HG02798 (cell line): ENCODE measurements around the gene OR2A7.
"Not testable (repeated sequence)": the region's sequence is repeated elsewhere in the genome, so short reads cannot be mapped to it uniquely, and the experiment has no call there.

Experiments used
- ATAC-seq: cut with Tn5 transposase; IDR thresholded peaks from one replicate; pipeline ENCODE4 v1.9.1; 2021; ENCODE audit warnings: mild to moderate bottlenecking; ENCODE audit not compliant: unreplicated experiment, poor library complexity

OR2A7 gene

GRCh38 chr7:144255471-144255897 lies 9.1 kb downstream of the OR2A7 start:
- no peak for ATAC-seq

- ATAC-seq, result not testable (repeated sequence)
Observed at GRCh38 chr7:144252307-144252706, 12.3 kb downstream of the OR2A7 start.

- ATAC-seq, result not testable (repeated sequence)
Observed at GRCh38 chr7:144247674-144248330, 16.8 kb downstream of the OR2A7 start.

GRCh38 chr7:144246967-144247366 lies 17.6 kb downstream of the OR2A7 start:
- ATAC-seq, result not testable (repeated sequence)

GRCh38 chr7:144245372-144245771 lies 19.2 kb downstream of the OR2A7 start:
- ATAC-seq, result not testable (repeated sequence)

- not testable (repeated sequence) for ATAC-seq
Observed at GRCh38 chr7:144239365-144239764, 25.2 kb downstream of the OR2A7 start, which contains the start of gene OR2A42. TSS of gene OR2A42 (minus strand) at chr7:144239605. CDS start at chr7:144232843, 6,762 bp downstream.

- ATAC-seq, result not testable (repeated sequence)
Observed at GRCh38 chr7:144238530-144239082, 26.0 kb downstream of the OR2A7 start.

- not testable (repeated sequence) for ATAC-seq
Observed at GRCh38 chr7:144233039-144233438, 31.6 kb downstream of the OR2A7 start.

GRCh38 chr7:144231027-144231426 lies 33.6 kb downstream of the OR2A7 start:
- ATAC-seq, result not testable (repeated sequence)

- ATAC-seq, result not testable (repeated sequence)
Observed at GRCh38 chr7:144228810-144229209, 35.8 kb downstream of the OR2A7 start.

- not testable (repeated sequence) for ATAC-seq
Observed at GRCh38 chr7:144226866-144227265, 37.7 kb downstream of the OR2A7 start.

- not testable (repeated sequence) for ATAC-seq
Observed at GRCh38 chr7:144223675-144224074, 40.9 kb downstream of the OR2A7 start.

- not testable (repeated sequence) for ATAC-seq
Observed at GRCh38 chr7:144220531-144220930, 44.1 kb downstream of the OR2A7 start.

- not testable (repeated sequence) for ATAC-seq
Observed at GRCh38 chr7:144219149-144219548, 45.4 kb downstream of the OR2A7 start.

GRCh38 chr7:144218581-144218980 lies 46.0 kb downstream of the OR2A7 start:
- not testable (repeated sequence) for ATAC-seq

GRCh38 chr7:144217200-144217599 lies 47.4 kb downstream of the OR2A7 start:
- ATAC-seq, result not testable (repeated sequence)
